Activated T-cell treated with anti-CD3 and anti-CD28 coated beads for 48 hours (primary cell): Measurements from ENCODE around the gene EIF2B5.

Source experiments
- DNase-seq: peaks from one replicate; pipeline ENCODE4 v3.0.0-alpha.2; 2020; ENCODE audit warnings: low read depth

EIF2B5 gene

DNA sequence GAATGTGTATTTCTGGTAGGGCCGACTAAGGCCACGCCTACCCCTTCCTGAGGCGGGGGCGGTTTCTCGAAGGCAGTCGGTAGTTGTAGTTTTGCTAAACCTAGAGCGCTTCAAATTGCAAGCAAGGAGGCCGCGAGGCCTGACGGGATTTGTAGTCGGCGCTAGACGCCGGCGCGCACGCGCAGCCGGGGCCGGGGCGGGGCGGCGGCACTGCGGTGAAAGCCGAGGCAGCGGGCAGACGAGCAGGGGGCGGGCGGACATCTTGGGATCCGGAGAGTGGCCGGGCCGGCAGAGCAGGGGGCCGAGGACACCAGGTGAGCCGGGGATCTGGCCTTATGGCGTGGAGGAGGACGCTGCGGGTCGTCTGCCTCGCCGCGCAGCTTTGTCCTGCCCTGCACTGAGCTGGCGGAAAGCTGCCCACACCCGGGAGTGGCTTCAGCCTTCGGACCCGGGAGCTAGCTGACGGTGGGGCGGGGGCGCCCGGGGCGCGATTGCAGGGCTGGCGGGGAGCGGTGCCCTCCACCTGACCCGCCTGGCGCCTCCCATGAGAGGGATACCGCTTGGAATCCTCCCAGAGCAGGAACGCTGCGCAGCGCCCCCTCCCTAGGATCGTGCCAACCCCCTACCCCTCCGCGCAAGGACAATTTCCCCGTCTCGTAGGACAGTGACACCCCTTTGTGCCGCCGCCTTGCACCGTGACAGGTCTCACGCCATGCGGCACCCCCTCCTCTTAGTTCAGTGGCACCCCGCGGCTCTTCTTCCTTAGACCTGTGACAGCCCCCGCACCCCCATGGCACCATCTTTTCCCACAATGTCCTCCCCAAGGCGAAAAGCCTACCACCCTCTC, 39.7 kb downstream of the EIF2B5 start, which contains the start of gene AP2M1:
Gene AP2M1, plus strand, starts transcription at position 210 of the 847 bp plus-strand sequence. CDS start 2,139 bp downstream, outside the sequence.
- DNase-seq: peak; percentile 98

DNA sequence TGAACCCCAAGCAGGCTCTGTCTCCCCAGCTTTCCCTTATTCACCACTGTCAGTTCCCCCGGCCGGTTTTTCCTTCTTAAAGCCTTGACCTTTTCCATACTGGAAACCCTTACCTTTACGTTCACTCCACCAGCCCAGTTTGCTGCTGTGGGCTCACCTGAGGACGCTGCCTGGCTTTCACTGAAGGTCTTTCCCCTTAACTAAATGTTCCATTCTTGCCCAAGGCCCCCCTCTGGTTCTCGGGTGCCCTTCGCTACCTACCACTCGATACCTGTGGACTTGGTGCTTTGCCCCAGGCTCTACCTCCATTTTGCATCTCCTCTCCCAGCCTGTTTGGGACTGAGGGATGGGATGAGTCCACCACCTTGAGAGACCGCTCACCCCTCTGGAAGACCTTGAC, 40.3 kb downstream of the EIF2B5 start:
- DNase-seq: no peak

DNA sequence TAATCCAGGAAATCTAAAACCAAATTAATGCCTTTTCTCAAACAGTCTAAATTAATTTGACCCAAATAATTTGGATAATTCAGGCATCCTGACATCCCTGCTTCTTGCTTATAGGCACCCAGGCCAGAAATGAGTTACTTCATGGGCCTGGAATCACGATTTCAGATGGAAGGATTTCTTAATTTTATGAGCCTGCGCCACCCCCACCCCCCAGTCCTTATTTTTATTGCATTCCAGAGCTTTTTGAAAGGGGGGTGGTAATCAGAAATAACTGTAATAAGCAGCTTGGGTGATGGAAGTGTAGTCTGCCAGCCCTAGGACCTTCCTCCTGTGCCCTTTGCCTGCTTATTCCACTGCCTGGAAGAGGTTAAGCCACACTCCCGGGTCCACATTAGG, 40.8 kb downstream of the EIF2B5 start:
- DNase-seq: no peak

DNA sequence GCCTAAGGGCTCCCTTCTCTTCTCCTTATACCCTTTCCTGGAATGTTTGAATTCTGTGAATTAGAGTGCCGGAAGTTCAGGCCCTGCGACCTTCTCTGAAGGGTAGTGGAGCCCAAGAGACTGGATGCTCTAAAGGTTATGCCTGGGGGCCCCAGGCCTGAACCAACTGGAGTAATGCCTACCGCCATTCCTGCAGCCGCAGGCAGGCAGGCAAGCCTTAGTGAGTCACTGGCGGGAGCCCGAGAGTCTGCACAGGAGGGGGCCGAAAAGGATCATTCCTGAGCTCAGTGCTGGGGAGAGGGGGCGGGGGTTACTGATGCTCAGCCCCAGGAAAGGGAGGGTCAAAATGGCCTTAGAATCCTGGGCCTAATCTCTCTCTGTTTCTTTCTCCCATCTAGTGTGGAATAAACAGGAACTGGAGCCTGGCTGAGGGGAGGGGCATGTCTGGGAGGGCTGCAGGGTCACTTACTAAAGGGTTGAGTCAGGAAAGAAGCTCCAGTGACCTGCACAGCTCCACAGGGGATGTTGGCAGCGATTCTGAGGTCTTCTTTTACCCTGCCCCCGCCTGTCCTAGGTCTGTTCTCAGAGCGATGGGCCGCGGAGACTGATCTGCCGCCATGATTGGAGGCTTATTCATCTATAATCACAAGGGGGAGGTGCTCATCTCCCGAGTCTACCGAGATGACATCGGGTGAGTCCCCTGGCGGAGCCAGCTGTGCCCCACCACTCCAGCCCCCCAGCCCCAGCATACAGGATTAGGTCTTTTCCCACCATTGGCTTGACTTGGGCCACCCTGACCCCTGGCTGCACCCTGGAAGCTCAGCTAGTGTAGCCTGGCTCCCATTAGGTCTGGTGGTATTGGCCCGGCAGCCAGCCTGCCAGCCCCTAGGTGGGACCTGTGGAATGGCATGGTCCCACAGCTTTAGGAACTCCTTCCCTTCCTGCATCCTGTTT, 41.5 kb downstream of the EIF2B5 start:
- no peak for DNase-seq

DNA sequence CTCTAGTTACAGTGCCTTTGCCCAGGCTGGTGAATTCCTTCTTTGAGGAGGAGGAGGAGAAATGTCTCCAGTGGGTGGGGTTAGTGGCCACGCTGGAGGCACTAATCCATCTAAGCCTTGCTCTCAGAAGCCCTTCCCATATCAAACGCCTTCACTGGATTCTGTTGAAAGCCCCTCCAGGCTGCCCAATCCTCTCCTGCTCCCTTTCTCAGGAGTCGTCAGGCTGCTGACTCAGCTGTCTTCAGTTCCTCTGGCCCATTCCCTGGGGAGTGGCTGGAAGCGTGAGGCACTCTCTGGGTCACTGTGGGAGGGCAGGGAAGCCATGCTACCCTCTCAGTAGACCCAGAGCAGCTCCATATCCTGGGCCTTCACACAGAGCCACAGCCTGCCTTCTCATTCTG, 42.2 kb downstream of the EIF2B5 start:
- no peak for DNase-seq

DNA sequence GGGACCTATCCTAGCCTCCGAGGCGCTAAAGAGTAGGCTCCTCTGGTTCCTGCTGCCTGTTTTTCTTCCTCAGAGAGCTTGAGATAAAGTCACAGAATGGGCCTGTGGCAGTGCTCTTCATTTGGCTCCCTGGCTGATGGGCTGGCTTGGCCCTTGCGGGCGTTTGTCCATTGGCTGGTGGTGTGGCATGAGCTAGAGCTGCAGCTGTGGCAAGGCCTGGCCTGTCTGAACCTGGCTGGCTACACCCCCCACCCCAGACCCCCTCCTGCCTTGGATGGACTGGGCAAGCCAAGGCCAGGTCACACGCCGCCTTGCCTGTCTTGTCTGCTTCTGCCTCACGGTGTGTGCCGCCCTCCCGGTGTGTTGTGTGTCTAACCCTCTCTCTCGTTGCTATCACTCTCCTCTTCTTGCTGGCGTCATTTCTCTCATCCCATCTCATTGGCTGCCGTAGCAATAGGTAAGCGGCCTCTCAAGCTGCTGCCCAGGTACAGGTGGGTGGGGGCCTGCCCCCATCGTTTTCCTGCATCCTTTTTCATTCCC, 42.7 kb downstream of the EIF2B5 start:
- no peak for DNase-seq

DNA sequence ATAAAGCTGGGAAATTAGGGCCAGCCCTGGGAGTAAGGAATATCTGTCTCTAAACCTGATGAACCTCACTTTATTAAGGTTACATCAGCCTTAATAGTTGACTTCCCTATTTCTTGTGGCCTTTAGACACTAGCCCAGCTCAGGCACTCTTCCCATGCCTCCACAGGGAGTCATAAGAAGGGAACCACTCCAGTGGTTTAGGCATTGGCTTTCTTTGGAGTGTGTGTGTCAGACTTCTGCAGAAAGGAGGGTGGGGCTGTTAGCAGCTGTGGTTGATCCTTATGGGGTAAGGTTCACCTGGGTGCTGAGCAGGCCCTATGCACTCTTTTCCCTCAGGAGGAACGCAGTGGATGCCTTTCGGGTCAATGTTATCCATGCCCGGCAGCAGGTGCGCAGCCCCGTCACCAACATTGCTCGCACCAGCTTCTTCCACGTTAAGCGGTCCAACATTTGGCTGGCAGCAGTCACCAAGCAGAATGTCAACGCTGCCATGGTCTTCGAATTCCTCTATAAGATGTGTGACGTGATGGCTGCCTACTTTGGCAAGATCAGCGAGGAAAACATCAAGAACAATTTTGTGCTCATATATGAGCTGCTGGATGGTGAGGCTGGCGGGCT, 43.5 kb downstream of the EIF2B5 start:
- DNase-seq: no peak

DNA sequence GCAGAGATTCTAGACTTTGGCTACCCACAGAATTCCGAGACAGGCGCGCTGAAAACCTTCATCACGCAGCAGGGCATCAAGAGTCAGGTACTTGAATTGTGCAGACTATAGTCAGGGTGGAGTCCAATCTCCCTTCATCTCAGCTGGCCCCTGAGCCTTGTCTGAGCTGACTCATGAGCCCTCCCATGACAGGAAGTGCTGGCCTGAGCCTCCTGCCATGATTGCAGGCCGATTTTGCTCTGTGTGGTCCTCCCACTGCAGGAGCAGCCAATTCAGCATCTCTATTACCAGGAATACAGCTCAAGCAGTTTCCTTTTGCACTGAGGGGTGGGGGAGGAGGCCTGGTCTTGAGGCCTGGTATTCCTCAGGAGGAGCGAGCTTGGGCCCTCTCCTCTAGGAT, 45.0 kb downstream of the EIF2B5 start:
- DNase-seq: no peak

DNA sequence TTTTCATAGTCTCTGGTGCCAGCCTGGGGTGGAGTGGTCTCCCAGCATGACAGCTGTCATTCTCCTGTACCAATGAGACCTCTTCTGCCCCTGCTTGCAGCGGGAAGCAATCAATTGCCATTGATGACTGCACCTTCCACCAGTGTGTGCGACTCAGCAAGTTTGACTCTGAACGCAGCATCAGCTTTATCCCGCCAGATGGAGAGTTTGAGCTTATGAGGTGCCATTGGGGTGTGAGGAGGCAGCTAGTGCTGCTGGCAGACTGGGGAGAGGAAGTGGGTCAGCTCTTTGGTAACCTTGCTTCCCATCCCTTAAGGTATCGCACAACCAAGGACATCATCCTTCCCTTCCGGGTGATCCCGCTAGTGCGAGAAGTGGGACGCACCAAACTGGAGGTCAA, 46.4 kb downstream of the EIF2B5 start:
- DNase-seq: no peak

DNA sequence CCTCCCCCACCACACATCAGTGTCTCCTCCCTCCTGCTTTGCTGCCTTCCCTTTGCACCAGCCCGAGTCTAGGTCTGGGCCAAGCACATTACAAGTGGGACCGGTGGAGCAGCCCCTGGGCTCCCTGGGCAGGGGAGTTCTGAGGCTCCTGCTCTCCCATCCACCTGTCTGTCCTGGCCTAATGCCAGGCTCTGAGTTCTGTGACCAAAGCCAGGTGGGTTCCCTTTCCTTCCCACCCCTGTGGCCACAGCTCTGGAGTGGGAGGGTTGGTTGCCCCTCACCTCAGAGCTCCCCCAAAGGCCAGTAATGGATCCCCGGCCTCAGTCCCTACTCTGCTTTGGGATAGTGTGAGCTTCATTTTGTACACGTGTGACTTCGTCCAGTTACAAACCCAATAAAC, 48.5 kb downstream of the EIF2B5 start:
- no peak for DNase-seq

DNA sequence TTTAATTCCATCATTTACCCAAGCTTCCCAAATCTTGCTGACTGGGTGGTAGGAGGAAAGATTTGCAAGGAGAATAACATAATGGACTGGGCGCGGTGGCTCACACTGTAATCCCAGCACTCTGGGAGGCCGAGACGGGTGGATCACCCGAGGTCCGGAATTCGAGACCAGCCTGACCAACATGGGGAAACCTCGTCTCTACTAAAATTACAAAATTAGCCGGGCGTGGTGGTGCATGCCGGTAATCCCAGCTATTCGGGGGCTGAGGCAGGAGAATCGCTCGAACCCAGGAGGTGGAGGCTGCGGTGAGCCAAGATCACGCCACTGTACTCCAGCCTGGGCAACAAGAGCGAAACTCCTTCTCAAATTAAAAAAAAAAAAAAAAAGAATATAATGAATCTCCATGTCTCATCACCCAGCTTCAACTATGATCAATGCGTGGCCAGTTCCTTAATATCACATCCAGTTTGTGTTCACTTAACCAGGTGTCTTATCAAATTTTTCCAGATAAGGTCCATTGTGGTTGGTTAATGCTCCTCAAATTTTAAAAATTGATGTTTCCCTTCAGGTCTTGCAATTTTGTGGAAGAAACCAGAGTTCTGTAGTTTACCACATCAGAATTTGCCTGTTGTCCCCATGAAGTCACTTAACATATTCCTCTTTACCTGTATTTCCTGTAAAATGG, 49.5 kb downstream of the EIF2B5 start:
- DNase-seq: no peak

DNA sequence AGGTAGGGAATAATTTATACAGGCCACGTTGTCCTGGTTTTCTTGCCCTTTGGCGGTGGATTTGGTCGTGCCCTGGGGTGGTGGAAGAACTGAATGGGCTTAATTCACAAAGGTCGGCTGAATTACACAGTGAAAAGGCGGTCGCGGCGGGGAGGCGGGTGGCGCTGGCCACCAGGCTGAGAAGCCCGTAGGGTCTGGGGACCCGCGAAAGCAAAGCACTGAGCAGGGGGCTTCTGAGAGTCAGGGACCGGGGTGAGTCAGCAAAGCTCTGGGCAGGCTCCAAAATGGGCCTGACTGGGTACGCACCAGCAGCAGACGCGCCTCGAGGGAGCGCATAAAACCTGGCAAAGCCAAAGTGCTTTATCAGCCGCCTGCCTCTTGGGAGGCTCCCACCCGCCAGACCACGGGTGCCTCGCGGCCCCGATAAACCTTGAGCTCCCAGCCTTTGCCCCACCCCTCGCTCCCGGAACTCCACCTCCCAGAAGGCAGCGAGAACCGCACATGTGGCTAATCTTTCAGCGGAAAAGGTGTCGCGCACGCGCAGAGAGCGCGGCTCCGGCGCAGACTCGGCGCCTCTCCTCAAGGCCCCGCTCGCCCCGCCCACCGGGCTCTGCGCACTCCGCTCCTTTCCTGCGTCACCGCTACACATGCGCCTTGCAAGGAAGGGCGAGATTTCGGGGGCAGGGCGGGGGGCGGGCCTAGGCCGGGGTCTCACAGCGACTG, 50.5 kb downstream of the EIF2B5 start:
- peak; percentile 100 for DNase-seq

DNA sequence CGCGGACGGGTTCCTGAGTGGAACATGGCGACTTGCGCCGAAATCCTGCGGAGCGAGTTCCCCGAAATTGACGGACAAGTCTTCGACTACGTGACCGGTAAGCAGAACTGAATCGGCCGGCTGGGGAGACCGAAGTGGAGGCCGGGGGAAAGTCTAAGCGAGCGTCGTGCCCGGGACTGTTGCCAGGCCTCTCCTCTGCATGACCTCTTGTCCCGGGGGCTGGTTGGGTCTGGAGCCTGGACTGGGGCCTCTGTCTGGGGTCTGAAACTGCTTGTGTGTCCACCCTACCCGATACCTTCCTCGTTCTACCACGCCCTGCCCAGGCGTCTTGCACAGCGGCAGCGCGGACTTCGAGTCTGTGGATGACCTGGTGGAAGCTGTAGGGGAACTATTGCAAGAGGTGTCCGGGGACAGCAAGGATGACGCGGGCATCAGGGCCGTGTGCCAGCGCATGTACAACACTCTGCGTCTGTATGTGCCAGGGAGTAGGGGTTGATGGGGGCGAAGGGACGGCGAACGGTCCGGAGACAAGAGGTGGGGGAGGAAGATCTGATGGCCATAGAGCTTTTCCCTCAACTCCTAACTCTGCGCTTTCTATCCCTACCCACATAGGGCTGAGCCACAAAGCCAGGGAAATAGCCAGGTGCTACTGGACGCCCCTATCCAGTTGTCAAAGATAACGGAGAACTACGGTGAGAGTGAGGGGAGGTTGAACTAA, 51.2 kb downstream of the EIF2B5 start, which contains the start of gene ABCF3:
Gene ABCF3, plus strand, starts transcription at position 16 of the 718 bp plus-strand sequence. Its CDS starts 9 bp downstream, at position 25.
- no peak for DNase-seq

DNA sequence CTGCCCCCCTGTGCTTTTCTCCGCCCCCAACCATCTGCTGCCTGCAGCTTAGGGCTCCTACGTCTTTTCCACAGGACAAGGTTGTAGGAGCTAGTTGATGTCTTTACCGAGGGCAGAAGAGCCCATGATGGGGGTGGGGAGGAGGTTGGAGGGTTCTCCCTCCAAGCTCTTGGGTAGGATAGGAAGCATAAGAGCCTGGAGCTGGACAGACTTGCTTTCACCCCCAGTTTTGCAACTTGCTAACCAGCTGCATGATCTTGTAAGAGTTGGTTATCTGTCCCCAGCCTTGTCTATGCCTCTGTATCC, 51.7 kb downstream of the EIF2B5 start:
- DNase-seq: no peak

DNA sequence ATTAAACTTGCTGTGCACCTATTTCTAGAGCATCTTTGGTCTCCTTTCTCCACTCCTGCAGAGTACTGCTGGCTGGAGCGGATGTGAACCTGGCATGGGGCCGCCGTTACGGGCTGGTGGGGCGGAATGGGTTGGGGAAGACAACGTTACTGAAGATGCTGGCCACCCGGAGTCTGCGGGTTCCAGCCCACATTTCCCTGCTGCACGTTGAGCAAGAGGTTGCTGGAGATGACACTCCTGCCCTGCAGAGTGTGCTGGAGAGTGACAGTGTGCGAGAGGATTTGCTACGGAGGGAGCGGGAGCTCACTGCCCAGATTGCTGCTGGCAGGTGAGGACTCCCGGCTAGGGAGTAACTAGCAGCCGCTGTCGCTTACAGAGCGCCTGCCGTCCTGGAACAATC, 52.9 kb downstream of the EIF2B5 start:
- DNase-seq: no peak

DNA sequence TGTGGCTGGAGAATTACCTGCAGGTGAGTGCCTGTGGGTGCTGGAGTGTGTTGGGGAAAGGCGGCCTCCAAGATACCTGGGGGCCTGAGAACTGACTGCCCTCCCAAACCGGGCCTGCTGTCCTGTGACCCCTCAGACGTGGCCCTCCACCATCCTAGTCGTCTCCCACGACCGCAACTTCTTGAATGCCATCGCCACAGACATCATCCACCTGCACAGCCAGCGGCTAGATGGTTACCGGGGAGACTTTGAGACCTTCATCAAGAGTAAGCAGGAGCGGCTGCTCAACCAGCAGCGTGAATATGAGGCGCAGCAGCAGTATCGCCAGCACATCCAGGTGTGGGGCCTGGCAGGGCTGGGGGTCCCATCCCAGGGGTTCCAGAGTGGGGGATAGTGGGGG, 54.3 kb downstream of the EIF2B5 start:
- no peak for DNase-seq

DNA sequence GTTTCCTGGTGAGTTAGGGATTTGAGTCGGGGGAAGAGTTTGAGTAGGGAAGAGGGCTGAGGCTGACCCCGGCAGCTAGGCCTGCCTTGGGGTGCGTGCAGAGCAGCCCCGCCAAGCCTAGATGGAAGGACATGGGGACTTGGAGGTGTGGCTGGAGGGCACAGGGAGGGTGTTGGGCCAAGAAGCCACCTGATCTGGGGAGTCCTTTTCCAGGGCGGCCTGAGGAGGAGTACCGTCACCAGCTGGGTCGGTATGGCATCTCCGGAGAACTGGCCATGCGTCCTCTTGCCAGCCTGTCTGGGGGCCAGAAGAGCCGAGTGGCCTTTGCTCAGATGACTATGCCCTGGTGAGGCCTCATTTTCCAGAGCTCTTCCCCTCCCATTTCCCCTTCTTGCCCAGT, 57.7 kb downstream of the EIF2B5 start:
- no peak for DNase-seq

DNA sequence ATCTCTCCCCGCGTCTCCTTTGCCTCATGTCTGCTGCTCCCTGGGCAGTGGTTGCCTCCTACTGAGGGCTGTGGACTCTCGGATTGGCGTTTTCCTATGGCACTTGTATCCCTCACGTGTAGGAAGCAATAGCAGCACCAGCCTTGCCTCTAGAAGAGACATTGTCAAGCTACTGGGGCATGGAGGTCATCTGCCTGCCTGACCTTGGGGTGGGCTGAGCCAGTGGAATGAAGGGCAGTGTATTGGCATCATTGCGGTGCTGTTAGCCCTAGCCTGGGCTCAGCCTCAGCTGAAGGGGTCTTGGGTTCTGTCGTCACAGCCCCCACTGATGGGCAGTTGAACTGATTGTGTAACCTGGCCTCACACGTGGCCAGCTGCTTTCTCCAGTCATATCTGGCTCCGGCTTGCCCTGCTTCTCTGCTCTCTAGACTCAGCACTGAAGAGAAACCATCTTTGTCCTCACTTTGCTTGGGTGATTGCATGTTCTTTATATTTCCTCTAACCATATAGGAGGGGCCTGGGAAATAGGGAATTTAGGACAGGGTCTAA, 58.9 kb downstream of the EIF2B5 start:
- no peak for DNase-seq
